ENCODE results near the gene CPB2.

The CPB2 gene

DNA sequence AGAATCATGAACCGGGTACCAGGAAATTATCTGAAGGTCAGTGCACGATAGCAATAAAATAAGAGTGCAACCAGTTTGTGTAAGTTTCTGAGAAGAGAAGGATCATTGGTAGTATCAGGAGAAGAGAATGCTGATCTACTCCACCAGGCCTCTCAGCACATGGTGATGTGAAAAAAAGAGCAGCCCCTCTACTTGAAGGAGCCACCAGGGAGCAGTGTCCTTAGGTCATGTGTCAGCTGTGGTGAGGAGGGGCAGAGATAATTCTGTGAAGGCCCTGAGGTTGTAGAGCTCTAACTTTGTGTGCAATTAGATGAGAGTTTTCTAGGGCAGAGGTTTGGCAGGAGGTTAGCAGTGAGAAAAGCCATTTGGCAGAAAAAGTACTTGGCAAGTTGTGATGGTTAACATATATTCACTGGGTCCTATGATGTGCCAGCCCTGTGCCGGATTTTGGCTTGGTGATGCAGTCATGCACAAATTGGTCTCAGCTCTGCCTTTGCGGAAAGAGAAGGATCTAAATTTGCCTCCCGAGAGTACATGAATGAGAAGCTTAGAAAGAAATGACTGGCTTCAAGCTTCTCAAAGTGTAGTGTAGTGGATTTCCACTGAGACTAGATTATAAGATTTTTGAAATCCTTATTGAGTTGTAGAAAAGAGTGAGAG, 33.1 kb downstream of the CPB2 start:
- no peak overlapping the region for H3K4me3 ChIP-seq (ENCODE audit: low read length)
- no peak for DNase-seq (ENCODE audit: low read depth)
- TF ChIP-seq, protein P1, sequence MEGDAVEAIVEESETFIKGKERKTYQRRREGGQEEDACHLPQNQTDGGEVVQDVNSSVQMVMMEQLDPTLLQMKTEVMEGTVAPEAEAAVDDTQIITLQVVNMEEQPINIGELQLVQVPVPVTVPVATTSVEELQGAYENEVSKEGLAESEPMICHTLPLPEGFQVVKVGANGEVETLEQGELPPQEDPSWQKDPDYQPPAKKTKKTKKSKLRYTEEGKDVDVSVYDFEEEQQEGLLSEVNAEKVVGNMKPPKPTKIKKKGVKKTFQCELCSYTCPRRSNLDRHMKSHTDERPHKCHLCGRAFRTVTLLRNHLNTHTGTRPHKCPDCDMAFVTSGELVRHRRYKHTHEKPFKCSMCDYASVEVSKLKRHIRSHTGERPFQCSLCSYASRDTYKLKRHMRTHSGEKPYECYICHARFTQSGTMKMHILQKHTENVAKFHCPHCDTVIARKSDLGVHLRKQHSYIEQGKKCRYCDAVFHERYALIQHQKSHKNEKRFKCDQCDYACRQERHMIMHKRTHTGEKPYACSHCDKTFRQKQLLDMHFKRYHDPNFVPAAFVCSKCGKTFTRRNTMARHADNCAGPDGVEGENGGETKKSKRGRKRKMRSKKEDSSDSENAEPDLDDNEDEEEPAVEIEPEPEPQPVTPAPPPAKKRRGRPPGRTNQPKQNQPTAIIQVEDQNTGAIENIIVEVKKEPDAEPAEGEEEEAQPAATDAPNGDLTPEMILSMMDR (IDR thresholded peaks at IDR 0.05; ENCODE audit: insufficient read depth, low read depth, low read length, missing control alignments), result no peak

DNA sequence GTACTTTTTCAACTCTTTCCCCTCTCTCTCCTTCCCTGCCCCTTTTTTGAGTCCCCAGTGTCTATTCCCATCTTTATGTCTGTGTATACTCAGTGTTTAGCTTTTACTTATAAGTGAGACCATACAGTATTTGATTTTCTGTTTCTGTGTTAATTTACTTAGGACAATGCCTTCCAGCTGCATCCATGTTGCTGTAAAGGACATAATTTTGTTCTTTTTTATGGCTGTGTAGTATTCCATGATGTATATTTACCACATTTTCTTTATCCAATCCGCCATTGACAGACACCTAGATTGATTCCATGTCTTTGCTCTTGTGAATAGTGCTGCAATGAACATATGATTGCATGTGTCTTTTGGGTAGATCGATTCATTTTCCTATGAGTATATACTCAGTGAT, 41.5 kb downstream of the CPB2 start:
- TF ChIP-seq, protein P1 (IDR thresholded peaks at IDR 0.05; ENCODE audit: insufficient read depth, low read depth, low read length, missing control alignments), result no peak
- no peak for DNase-seq (ENCODE audit: low read depth)
- no peak overlapping the region for H3K4me3 ChIP-seq (ENCODE audit: low read length)

DNA sequence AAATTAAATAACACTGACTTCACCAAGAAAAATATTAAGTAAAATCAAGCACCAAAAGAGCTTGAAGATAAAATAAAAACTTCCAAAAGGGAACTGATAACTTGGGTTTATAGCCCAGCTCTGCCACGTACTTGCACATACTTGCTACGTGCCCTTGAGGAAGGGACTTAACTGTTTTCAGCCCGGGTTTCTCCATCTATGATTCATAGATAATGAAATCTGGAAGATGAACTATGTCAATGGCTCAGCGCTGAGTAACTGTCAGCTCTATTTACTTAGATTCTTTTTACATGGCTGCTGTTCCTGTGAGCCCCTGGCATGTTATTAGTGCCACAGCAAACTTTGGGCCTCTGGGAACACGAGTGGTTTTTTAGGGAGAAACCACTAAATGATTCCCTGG, 42.6 kb downstream of the CPB2 start:
- TF ChIP-seq, protein P1 (IDR thresholded peaks at IDR 0.05; ENCODE audit: insufficient read depth, low read depth, low read length, missing control alignments), result no peak
- DNase-seq (ENCODE audit: low read depth), result peak; percentile 93
- H3K4me3 ChIP-seq (ENCODE audit: low read length), result no peak overlapping the region

DNA sequence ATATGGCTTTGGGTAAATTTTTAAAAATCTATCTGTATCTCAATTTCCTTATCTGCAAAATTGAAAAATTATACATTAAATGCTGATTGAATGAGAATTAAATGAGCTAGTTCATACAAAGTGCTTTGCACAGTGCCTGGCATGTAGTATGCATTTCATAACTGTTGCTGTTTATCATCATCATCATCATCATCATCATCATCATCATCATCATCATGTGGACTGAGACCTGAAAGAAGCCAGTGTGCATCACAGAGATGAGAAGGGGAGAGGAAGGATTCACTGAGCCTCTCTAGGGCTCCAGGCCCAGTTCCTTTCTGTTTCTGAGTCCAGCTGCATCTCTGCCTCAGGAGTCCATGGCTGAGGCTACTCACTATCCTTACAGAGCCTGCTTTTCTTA, 45.4 kb downstream of the CPB2 start:
- TF ChIP-seq, protein P1 (IDR thresholded peaks at IDR 0.05; ENCODE audit: insufficient read depth, low read depth, low read length, missing control alignments), result no peak
- H3K4me3 ChIP-seq (ENCODE audit: low read length), result no peak overlapping the region
- no peak for DNase-seq (ENCODE audit: low read depth)

DNA sequence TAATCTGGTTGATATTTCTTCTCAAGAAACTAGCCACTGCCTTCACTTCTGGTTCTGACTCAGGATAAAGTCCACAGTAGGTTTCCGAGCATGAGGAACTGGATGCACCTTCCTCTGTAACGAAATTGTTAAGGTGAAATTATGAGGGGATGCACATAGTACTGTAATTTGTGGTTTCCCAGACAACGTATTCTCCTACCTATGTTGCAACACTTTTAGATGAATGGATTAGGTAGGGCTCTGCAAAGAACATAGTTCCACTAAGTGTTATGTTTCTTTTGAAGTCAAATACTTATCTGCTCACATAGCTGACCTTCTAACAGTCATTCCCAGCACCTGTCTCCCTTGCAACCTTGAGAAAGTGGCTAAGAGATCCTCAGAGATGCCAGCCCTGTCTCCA, 46.6 kb downstream of the CPB2 start:
- no peak overlapping the region for H3K4me3 ChIP-seq (ENCODE audit: low read length)
- DNase-seq (ENCODE audit: low read depth), result no peak
- TF ChIP-seq, protein P1 (IDR thresholded peaks at IDR 0.05; ENCODE audit: insufficient read depth, low read depth, low read length, missing control alignments), result no peak

DNA sequence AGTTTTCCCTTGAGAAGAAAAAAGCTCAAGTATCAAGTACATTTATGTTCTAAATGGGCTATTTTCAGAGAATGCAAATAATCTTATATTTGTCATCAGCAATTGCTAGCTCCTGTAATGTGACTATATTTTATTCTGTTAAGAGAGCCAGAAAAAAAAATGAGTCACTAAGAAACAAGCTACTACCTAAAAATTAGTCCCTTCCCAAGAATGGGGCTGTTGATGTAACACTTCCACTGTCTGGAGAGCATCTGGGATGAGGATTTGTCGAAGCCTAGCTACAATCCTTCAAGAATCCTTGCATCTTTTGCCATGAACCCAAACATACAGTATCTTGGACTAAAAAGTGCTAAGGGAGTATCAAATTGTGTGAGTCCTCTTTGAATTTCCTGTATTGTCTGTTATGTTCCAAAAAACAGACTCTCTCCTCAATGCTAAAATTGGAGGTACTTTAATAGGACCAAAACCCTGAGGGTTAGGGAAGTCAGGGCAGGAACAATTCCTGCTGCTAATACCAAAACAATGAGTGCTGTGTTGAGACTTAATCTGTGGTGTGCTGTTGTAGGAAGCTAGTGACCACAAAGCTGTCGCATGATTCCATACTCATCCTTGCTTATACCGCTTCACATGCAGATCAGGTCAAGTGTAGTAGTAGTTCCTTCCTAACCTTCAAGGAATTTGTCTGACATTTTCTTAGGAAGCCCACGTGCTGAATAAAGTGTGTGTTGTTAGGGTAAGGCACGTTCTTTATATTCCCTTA, 47.4 kb downstream of the CPB2 start:
- H3K4me3 ChIP-seq (ENCODE audit: low read length), result no peak overlapping the region
- TF ChIP-seq, protein P1 (IDR thresholded peaks at IDR 0.05; ENCODE audit: insufficient read depth, low read depth, low read length, missing control alignments), result no peak
- peak; percentile 19 for DNase-seq (ENCODE audit: low read depth)

Data from epithelial cell of esophagus (primary cell).